Body of pancreas (tissue), 4 donors: Measurements from ENCODE around the gene DOK3. TPM values are rescaled to one million over a fixed set of nuclear protein-coding genes. Genes with fewer than 3 reads are reported as not detected.

Experiments used
- ATAC-seq: fragments of 150-250 bp; one replicate; pipeline ENCODE4 v1.9.1; 2016
- DNase-seq, 4 donors: peaks; one replicate each; pipeline ENCODE4 v3.0.0-alpha.2; 2019
- H3K27ac ChIP-seq, 4 donors: fragments of 200-600 bp; sonication (generic); 1 replicate in 3 of 4; 2 replicates in 1 of 4; pipeline versions ENCODE4 v1.5.1 to v1.6.1; 2016 to 2019; ENCODE audit warnings: mild to moderate bottlenecking in 1 of 4, mixed read lengths in 1 of 4, moderate library complexity in 1 of 4
- H3K27me3 ChIP-seq, 2 donors: fragments of 200-600 bp; sonication (generic); one replicate each; pipeline ENCODE4 v1.6.0; 2016; ENCODE audit warnings: mild to moderate bottlenecking in 1 of 2
- H3K36me3 ChIP-seq, 2 donors: fragments of 200-600 bp; sonication (generic); replicated peaks in 1 of 2; 2 replicates each; pipeline ENCODE4 v1.5.1; 2016; ENCODE audit warnings: low read depth in 2 of 2; ENCODE audit not compliant: insufficient read depth in 1 of 2
- H3K4me1 ChIP-seq: fragments of 200-600 bp; sonication (generic); one replicate; pipeline ENCODE4 v1.6.0; 2016
- H3K4me3 ChIP-seq, 2 donors: fragments of 200-600 bp; sonication (generic); 1 replicate in 1 of 2; 2 replicates in 1 of 2; pipeline ENCODE4 v1.5.1; 2016 to 2019
- H3K9me3 ChIP-seq, 3 donors: fragments of 200-600 bp; sonication (generic); 1 replicate in 2 of 3; 2 replicates in 1 of 3; pipeline ENCODE4 v1.5.1; 2016
- CTCF ChIP-seq, 7 experiments: fragments of 450-650 bp in 4 of 7; fragments of 200-600 bp in 3 of 7; sonication (generic) in 3 of 7; IDR thresholded peaks; one replicate each; pipeline ENCODE4 v1.5.1; 2016 to 2019; ENCODE audit warnings: antibody characterized with exemption in 7 of 7
- POLR2A ChIP-seq, 3 donors: fragments of 450-650 bp; IDR thresholded peaks; one replicate each; pipeline ENCODE4 v1.6.1; 2016; ENCODE audit warnings: antibody characterized with exemption in 3 of 3, mild to moderate bottlenecking in 2 of 3
- WGBS, 2 donors: methylation state at CpG; one replicate each; pipeline ENCODE4 v1.1.5; 2017; 5-methylcytosine and 5-hydroxymethylcytosine counted together
- intact Hi-C: fragments of 100-400 bp; cut with DNase I; formaldehyde crosslinking; loops from one replicate; pipeline ENCODE4 v1.15.1; 2023
- total RNA-seq, 2 donors: library from RNA; depleted of rRNA; stranded (reverse); fragments of >200 nt; gene quantifications; one replicate each; pipeline ENCODE4 v1.1.0, GENCODE V29; 2016

The DOK3 gene
- total RNA-seq, 2 donors from 2014 or later: 3.3 to 5.4 TPM

- intact Hi-C loops: loop anchor here (5.0 kb wide), 1 partner anchor 57 kb away; no protein-coding TSS in a partner anchor
- H3K4me3 ChIP-seq: peak overlapping the region in 1 of 2 donors; percentile 17
- H3K27ac ChIP-seq: peak overlapping the region; percentile 78 to 88 (median 85)
- H3K36me3 ChIP-seq: no peaks in the 10 kb centered on the region
- no peaks in the 10 kb centered on the region for H3K9me3 ChIP-seq
- TF ChIP-seq POLR2A (IDR thresholded peaks at IDR 0.05): no peak
- TF ChIP-seq CTCF (IDR thresholded peaks at IDR 0.05): peak; percentile 88 to 99 (median 96)
- DNase-seq (peak; percentile 92 to 96 (median 94)), ATAC-seq (peak; percentile 77)
- H3K27me3 ChIP-seq: no peaks in the 10 kb centered on the region
- H3K4me1 ChIP-seq: peaks cover 19% of the 10 kb centered on the region
- 0% methylated on average over 64 of the region's 84 CpGs; no CpG with 5 or more reads in 1 of the 2 donors for WGBS, 2 donors
Observed at GRCh38 chr5:177454397-177455035, 55.1 kb downstream of the DOK3 start.

- ATAC-seq: no peak
- intact Hi-C loops: loop anchor here (5.0 kb wide), 1 partner anchor 57 kb away; no protein-coding TSS in a partner anchor
- Histone ChIP-seq H3K9me3 (no peaks in the 10 kb centered on the region), H3K4me1 (peaks cover 19% of the 10 kb centered on the region), H3K4me3 (no peak overlapping the region), H3K36me3 (no peaks in the 10 kb centered on the region), H3K27ac (peak overlapping the region in 3 of 4 donors; percentile 83 to 88 (median 87)), H3K27me3 (no peaks in the 10 kb centered on the region)
- DNase-seq: peak in 2 of 4 donors; percentile 29 to 46
- TF ChIP-seq POLR2A (IDR thresholded peaks at IDR 0.05): no peak
- no peak for TF ChIP-seq CTCF (IDR thresholded peaks at IDR 0.05)
- WGBS, 2 donors: 13 to 16% methylated on average over 21 to 31 of the region's 31 CpGs
Observed at GRCh38 chr5:177453852-177454396, 55.7 kb downstream of the DOK3 start.

GRCh38 chr5:177452688-177453638 is 56.7 kb downstream of the DOK3 start:
- Histone ChIP-seq H3K27ac (no peak overlapping the region), H3K27me3 (no peaks in the 10 kb centered on the region)
- intact Hi-C loops: loop anchor here (5.0 kb wide), 1 partner anchor 56 kb away; no protein-coding TSS in a partner anchor

More at GRCh38 chr5:177452688-177453638, 56.7 kb downstream of the DOK3 start:
- TF ChIP-seq POLR2A (IDR thresholded peaks at IDR 0.05) (no peak), CTCF (IDR thresholded peaks at IDR 0.05) (no peak)
- no peaks in the 10 kb centered on the region for H3K9me3 ChIP-seq
- no peaks in the 10 kb centered on the region for H3K36me3 ChIP-seq
- no peak overlapping the region for H3K4me3 ChIP-seq
- WGBS, 2 donors: 80 to 92% methylated on average over 7 to 17 of the region's 17 CpGs
- ATAC-seq: no peak
- no peak for DNase-seq
- peaks cover 27% of the 10 kb centered on the region for H3K4me1 ChIP-seq

Other genes starting within 250 kb of the DOK3 start
- 10 to 100 TPM; 79.1 to 92.0 TPM for gene RAB24, start 206.1 kb downstream of the DOK3 start, total RNA-seq
- gene PRELID1, start 206.0 kb downstream of the DOK3 start, total RNA-seq: 10 to 100 TPM; 63.3 to 91.8 TPM
- gene MXD3, start 197.9 kb downstream of the DOK3 start, total RNA-seq: 10 to 100 TPM; 13.2 to 21.4 TPM
- gene LMAN2, start 158.2 kb downstream of the DOK3 start, total RNA-seq: 100 to 1,000 TPM; 218 to 227 TPM
- 10 to 100 TPM; 15.0 to 39.2 TPM for gene RGS14, start 151.9 kb downstream of the DOK3 start, total RNA-seq
- gene SLC34A1, start 125.4 kb downstream of the DOK3 start, total RNA-seq: not detected
- gene PFN3, start 109.2 kb downstream of the DOK3 start, total RNA-seq: not detected
- 1 to 10 TPM in 1 of 2 donors, under 1 TPM in 1; 0.33 to 4.4 TPM for gene F12, start 100.3 kb downstream of the DOK3 start, total RNA-seq
- 10 to 100 TPM; 13.7 to 20.8 TPM for gene GRK6, start 83.2 kb downstream of the DOK3 start, total RNA-seq
- gene PRR7, start 63.0 kb downstream of the DOK3 start, total RNA-seq: 1 to 10 TPM in 1 of 2 donors, under 1 TPM in 1; 0.78 to 1.3 TPM
- gene DBN1, start 36.2 kb downstream of the DOK3 start, total RNA-seq: 10 to 100 TPM; 28.0 to 29.0 TPM
- 10 to 100 TPM in 1 of 2 donors, 1 to 10 TPM in 1; 7.3 to 15.8 TPM for gene PDLIM7, start 12.2 kb downstream of the DOK3 start, total RNA-seq
- gene DDX41, start 7.1 kb upstream of the DOK3 start, total RNA-seq: 100 to 1,000 TPM in 1 of 2 donors, 10 to 100 TPM in 1; 86.1 to 115 TPM
- gene FAM193B, start 44.7 kb upstream of the DOK3 start, total RNA-seq: 100 to 1,000 TPM in 1 of 2 donors, 10 to 100 TPM in 1; 79.9 to 133 TPM
- 100 to 1,000 TPM in 1 of 2 donors, 10 to 100 TPM in 1; 82.2 to 155 TPM for gene TMED9, start 82.4 kb upstream of the DOK3 start, total RNA-seq
- gene B4GALT7, start 90.3 kb upstream of the DOK3 start, total RNA-seq: 10 to 100 TPM; 17.1 to 17.5 TPM